ENCODE data around the gene TEC.

TEC gene

GRCh38 chr4:48085821-48086589 is 183.6 kb downstream of the TEC start:
- no peak for DNase-seq

All from amygdala (tissue), 56 donors.